AG09319 (cell line): Measurements from ENCODE around the gene MTM1.

Source experiments
- DNase-seq: peaks from one replicate; pipeline ENCODE4 v3.0.0-alpha.2; 2010; ENCODE audit warnings: low read depth; ENCODE audit errors: extremely low read depth
- TF ChIP-seq, protein P1 (sequence below): IDR thresholded peaks from 2 replicates; pipeline ENCODE4 v1.5.1; 2011; ENCODE audit warnings: low read depth, mild to moderate bottlenecking, inconsistent platforms, low read length, moderate library complexity

Gene MTM1

DNA sequence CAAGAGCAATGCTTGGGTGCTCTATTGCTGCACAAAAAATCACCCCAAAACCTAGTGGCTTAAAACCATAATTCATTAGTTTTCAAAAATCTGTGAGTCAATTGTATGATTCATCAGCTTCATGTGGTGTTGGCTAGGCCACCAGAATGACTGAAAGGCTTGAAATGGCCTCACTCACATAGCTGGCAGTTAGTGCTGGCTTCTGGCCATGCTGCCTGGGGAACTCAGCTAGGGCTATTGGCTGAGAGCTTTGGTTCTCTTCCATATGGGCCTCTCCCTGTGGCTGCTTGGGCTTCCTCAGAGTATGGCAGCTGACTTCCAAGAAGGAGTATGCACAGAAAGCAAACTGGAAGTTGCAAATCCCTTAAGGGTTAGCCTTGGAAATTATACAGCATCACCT is 121.7 kb downstream of the MTM1 start:
- TF ChIP-seq, protein P1, sequence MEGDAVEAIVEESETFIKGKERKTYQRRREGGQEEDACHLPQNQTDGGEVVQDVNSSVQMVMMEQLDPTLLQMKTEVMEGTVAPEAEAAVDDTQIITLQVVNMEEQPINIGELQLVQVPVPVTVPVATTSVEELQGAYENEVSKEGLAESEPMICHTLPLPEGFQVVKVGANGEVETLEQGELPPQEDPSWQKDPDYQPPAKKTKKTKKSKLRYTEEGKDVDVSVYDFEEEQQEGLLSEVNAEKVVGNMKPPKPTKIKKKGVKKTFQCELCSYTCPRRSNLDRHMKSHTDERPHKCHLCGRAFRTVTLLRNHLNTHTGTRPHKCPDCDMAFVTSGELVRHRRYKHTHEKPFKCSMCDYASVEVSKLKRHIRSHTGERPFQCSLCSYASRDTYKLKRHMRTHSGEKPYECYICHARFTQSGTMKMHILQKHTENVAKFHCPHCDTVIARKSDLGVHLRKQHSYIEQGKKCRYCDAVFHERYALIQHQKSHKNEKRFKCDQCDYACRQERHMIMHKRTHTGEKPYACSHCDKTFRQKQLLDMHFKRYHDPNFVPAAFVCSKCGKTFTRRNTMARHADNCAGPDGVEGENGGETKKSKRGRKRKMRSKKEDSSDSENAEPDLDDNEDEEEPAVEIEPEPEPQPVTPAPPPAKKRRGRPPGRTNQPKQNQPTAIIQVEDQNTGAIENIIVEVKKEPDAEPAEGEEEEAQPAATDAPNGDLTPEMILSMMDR: no peak
- peak; percentile 45 for DNase-seq

DNA sequence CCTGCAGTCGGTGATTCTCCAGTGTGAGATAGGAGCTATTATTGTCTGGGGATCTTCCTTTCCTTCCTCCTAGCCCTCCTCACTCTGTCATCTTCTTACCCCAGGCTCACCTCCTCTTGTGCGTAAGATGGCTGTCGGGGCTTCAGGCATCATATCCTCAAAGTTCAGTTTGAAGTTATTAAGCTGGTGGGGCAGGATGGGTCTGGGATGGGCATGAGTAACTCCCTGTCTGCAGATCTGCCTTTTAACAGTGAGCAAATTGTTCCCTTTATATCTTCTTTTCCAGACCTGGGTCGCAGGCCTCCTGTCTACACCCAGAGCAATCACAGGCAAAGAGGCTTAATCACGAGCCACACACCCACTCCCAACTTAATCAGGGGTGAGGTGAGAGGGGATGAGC is 123.9 kb downstream of the MTM1 start:
- no peak for DNase-seq
- TF ChIP-seq, protein P1: no peak

DNA sequence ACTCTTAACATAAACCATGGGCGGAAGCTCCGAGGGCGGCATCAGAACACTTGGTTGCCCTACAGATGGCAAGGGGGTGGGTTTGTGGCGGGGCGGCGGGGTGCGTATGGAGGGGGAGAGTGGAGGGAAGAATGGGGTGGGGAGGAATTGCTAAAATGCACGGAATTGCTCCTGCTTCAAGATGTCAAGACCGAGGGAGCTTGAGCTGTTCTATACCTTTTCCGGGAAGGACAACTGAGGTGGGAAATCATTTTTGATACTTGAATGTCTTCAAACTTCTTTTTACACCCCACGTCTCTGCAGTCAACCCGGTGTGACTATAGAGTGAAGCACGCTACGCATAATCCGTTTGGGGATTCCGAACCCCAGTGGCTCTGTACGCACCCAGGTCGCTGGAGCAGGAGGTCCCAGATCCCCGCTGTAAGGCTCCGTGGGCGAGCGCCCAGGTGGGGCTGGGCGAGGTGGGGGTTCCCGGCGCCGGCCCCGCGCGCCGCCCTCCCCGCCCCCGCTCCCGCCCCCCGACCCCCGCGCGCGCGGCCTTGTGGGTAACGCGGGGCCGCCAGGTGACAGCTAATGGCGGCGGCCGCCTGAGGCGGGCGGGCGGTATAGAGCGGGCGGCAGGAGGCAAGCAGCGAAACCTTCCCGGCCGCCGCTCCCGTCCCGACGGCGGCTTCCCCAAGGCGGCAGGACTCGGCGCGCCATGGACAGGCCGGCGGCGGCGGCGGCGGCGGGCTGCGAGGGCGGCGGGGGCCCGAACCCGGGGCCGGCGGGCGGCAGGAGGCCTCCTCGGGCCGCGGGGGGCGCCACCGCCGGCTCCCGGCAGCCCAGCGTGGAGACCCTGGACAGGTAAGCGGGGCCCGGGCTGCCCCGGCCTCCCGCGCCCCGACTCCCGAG is 124.7 kb downstream of the MTM1 start, which contains the start of gene MTMR1:
MTMR1 (plus strand) TSS at position 566 of the 894 bp plus-strand sequence; CDS start at position 701, 135 bp downstream.
- no peak for DNase-seq
- TF ChIP-seq, protein P1: no peak

DNA sequence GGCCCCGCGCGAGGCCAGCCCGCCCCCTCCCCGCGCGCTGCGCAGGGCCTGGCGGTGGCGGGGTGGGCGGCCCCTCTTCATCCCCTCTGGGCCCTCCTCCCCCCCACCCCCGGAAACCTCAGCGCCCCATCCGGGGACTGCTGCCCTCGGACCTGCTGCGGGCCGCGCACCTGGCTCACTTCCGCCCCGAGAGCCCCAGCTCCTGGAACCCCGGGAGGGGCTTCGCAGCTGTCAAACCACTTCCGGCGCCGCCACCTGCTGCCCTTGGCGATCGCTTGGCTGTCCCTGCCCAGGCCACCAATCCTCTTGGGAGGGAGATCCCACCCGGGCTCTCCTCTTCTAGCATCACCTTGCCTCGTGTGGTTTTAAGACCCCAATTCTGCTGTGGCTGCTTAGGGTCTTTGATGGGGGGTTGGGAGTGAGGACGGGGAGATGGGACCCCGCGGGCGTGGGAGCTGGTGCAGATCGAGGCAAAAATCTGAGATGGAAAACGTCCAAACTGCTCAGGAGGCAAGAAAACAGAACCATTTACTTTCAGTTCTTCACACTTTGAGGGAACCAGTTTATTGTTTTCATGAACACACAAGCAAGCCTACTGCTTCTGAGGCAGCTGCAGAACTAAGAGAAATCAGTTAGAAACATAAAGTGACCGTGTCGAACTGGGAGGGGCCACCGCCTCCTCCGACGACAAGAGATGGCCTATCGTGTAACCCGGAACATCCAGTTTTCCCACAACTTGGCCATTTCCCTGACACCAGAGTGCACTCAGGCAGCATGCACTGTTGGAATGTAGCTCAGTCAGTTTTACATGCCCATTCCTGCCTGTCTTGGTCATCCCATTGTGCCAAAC is 125.5 kb downstream of the MTM1 start:
- TF ChIP-seq, protein P1: no peak
- peak; percentile 23 for DNase-seq

DNA sequence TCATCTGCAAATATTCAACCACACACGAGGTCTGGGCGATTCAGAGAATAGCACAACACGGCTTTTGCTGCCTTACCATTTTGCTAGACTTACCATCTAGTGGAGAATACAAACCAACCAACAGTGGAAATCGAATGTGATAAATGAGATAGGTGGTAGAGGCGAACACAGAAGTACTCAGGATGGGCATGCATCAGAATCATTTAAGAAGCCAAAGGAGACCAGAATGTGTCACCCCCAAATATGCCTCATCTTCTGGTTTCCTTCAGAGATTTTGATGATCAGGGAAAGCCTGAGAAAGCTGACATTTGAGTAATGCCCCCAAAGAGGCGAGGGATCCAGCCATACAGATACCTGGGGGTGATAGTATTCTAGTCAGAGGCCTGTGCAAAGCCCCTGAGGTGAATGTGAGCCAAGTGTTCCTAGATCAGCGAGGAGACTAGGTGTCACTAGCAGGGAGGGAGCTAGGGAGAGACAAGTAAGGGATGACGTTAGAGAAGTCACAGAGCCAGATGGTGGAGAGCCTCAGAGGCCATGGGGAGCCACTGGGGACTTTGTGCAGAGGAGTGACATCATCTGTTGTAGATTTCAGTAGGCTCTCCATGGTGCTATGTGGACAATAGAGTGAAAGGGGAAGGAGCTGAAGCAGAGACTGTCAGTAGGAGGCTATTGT is 126.5 kb downstream of the MTM1 start:
- TF ChIP-seq, protein P1: no peak
- DNase-seq: no peak

DNA sequence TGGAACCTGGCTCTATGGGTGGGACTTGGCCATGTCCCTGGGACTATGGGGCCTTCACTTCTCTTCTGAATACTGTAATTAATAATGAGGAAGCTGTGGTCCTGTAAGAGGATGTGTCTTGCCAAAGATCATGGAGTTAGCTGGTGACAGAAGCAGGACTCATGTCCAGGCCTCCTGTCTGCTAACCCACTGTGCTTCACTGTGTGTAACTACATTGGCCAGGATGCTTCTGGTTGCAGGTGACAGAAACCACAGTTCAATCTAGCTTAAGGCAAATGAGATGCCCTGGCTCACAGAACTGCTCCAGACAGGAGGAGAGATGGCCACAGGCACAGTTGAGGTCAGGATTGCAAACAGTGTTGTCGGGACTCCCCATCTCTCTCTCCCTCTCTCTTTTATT is 127.9 kb downstream of the MTM1 start:
- DNase-seq: no peak
- TF ChIP-seq, protein P1: no peak

DNA sequence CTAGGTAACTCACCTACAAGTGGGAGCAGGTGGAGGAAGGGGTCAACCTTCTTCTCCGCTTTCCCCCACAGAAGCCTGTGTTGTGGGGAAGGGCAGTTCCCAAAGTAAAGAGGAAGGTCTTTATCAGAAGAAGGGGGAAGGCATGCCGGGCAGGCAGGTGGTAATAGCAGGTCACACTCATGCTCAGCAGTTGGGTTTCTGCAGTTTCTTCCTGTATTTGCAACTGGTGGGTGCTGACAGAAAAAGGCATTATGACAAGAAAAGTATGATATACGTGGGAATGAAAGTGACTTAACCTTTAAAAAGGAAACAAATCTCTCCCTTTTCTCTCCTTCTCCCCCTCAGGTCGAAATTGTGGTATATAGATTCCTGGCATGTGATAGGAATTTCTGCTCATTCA is 128.4 kb downstream of the MTM1 start:
- no peak for DNase-seq
- TF ChIP-seq, protein P1: no peak
